Nephron (organoid): Measurements from ENCODE around the gene RPS19BP1.

Experiments
- H3K27ac Mint-ChIP-seq, 3 experiments: 2 replicates each; pipeline ENCODE4 v1.8.0; 2020; ENCODE audit warnings: mixed read lengths in 3 of 3, mild to moderate bottlenecking in 2 of 3, moderate library complexity in 1 of 3
- H3K27me3 Mint-ChIP-seq: 2 replicates; pipeline ENCODE4 v1.8.0; 2021; ENCODE audit warnings: low read depth, mild to moderate bottlenecking, moderate library complexity, mixed read lengths
- H3K36me3 Mint-ChIP-seq: 2 replicates; pipeline ENCODE4 v1.8.0; 2020; ENCODE audit warnings: low read depth, mixed read lengths
- H3K4me1 Mint-ChIP-seq: 2 replicates; pipeline ENCODE4 v1.8.0; 2020; ENCODE audit warnings: mixed read lengths
- H3K4me3 Mint-ChIP-seq, 3 experiments: 2 replicates each; pipeline ENCODE4 v1.8.0; 2020; ENCODE audit warnings: mild to moderate bottlenecking in 3 of 3, mixed read lengths in 3 of 3, moderate library complexity in 2 of 3
- H3K9me3 Mint-ChIP-seq: 2 replicates; pipeline ENCODE4 v1.8.0; 2020; ENCODE audit warnings: mixed read lengths
- TF ChIP-seq, protein P1 (sequence below), 3 experiments: fragments of 200-600 bp; sonication (generic); IDR thresholded peaks; one replicate each; pipeline ENCODE4 v1.5.0; 2021; ENCODE audit warnings: antibody characterized with exemption in 3 of 3; ENCODE audit not compliant: unreplicated experiment in 3 of 3

Gene RPS19BP1

DNA sequence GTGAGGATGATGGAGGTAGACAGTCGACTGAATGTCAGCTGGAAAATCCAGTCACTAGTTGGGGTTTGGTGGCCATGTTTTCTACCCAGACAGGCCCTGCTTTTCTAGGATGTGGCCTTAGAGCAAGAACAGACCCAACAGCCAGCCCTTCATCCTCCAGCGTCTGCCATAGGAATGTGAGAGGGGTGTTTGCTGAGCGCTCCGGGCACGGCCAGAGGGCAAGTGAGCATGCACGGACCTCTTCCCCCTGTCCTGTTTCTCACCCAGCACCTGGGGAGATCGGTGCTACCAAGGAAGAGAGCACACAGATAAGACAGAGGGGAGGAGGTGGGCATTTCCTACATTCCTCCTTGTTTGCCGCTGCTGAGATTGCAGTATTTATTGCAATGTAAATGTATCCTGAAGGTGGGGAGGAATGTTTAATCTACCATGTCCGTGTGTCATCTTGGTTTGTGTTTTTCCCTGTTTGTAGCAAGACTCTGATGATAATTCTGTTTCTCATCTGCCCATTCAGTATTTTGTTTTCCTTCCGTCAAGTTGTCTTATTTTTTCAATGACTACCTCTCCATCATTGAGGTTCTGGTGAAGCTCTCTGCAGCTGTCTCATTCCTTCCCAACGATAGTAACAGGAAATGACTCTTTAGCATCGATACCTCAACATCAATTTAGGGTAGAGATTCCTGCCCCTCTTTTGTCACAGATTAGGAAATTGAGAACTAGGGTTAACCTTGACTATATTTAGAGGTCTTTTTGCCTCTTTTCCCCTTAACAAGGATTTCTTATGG, 17.1 kb downstream of the RPS19BP1 start:
- peaks cover 3% of the 10 kb centered on the region for H3K27me3 Mint-ChIP-seq
- H3K4me3 Mint-ChIP-seq = peak overlapping the region in 1 of 3 experiments; percentile 62
- no peak overlapping the region for H3K27ac Mint-ChIP-seq
- peaks cover 24% of the 10 kb centered on the region for H3K4me1 Mint-ChIP-seq
- peaks cover 48% of the 10 kb centered on the region for H3K36me3 Mint-ChIP-seq
- no peaks in the 10 kb centered on the region for H3K9me3 Mint-ChIP-seq
- TF ChIP-seq, protein P1, sequence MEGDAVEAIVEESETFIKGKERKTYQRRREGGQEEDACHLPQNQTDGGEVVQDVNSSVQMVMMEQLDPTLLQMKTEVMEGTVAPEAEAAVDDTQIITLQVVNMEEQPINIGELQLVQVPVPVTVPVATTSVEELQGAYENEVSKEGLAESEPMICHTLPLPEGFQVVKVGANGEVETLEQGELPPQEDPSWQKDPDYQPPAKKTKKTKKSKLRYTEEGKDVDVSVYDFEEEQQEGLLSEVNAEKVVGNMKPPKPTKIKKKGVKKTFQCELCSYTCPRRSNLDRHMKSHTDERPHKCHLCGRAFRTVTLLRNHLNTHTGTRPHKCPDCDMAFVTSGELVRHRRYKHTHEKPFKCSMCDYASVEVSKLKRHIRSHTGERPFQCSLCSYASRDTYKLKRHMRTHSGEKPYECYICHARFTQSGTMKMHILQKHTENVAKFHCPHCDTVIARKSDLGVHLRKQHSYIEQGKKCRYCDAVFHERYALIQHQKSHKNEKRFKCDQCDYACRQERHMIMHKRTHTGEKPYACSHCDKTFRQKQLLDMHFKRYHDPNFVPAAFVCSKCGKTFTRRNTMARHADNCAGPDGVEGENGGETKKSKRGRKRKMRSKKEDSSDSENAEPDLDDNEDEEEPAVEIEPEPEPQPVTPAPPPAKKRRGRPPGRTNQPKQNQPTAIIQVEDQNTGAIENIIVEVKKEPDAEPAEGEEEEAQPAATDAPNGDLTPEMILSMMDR (IDR thresholded peaks at IDR 0.05; ENCODE audit: unreplicated experiment in 3 of 3) = no peak

DNA sequence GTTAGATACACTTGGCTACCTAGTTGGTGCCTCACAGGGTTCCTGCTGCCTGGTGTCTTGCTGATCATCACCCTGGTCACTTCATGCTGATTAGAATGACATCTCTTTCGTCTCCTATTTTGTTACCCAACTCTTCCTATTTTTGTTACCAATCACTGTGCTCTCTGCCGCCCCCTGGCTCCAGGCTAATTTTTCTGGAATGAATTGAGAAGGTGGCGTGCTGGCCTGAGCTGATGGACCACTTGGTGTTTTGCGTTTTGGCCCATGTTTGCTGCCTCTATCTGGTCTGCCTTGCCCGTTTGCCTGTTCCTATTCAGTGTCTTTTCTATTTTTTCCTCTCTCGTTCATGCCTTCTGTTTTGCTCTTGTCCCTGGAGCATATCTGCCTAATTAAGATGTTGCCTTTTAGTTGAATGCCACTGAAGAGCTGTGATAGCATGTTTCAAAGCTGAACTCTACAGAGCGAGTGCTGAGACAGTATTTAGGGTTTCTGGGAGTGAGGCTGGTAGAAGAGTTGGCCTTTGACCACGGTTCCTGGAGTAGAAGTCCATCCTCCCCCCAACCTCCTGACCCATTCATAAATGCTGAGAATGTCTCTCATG, 18.1 kb downstream of the RPS19BP1 start:
- no peak overlapping the region for H3K4me3 Mint-ChIP-seq
- peaks cover 54% of the 10 kb centered on the region for H3K36me3 Mint-ChIP-seq
- peak overlapping the region in 2 of 3 experiments; percentile 9 to 63 for H3K27ac Mint-ChIP-seq
- H3K9me3 Mint-ChIP-seq = no peaks in the 10 kb centered on the region
- TF ChIP-seq, protein P1 (IDR thresholded peaks at IDR 0.05; ENCODE audit: unreplicated experiment in 3 of 3) = peak; percentile 64 to 71 (median 71)
- no peaks in the 10 kb centered on the region for H3K27me3 Mint-ChIP-seq
- peaks cover 24% of the 10 kb centered on the region for H3K4me1 Mint-ChIP-seq

DNA sequence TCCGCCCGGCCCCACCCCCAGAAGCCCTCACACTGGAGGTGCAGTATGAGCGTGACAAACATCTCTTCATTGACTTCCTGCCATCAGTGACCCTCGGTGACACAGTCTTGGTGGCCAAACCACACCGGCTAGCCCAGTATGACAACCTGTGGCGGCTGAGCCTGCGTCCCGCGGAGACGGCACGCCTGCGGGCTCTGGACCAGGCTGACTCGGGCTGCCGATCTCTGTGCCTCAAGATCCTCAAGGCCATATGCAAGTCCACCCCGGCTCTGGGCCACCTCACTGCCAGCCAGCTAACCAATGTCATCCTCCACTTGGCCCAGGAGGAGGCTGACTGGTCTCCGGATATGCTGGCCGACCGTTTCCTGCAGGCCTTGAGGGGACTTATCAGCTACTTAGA, 18.8 kb downstream of the RPS19BP1 start:
- no peak overlapping the region for H3K4me3 Mint-ChIP-seq
- no peaks in the 10 kb centered on the region for H3K27me3 Mint-ChIP-seq
- H3K36me3 Mint-ChIP-seq = peaks cover 58% of the 10 kb centered on the region
- H3K4me1 Mint-ChIP-seq = peaks cover 19% of the 10 kb centered on the region
- TF ChIP-seq, protein P1 (IDR thresholded peaks at IDR 0.05; ENCODE audit: unreplicated experiment in 3 of 3) = no peak
- H3K27ac Mint-ChIP-seq = no peak overlapping the region
- no peaks in the 10 kb centered on the region for H3K9me3 Mint-ChIP-seq

DNA sequence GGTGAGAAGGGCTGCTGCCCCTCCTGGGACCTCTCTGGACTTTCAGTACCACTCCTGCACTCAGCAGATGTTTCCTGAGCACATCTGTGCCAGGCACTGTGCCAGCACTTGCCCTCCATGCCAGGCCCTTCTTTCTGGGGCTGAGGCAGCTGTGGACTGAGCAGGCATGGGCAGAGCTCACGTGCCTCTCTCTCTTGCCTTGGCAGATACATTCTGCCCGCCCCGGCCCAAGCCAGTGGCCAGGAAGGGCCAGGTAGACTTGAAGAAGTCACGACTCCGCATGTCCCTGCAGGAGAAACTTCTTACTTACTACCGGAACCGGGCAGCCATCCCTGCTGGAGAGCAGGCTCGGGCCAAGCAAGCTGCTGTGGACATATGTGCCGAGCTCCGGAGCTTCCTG, 20.5 kb downstream of the RPS19BP1 start:
- H3K4me3 Mint-ChIP-seq = no peak overlapping the region
- no peaks in the 10 kb centered on the region for H3K9me3 Mint-ChIP-seq
- TF ChIP-seq, protein P1 (IDR thresholded peaks at IDR 0.05; ENCODE audit: unreplicated experiment in 3 of 3) = no peak

DNA sequence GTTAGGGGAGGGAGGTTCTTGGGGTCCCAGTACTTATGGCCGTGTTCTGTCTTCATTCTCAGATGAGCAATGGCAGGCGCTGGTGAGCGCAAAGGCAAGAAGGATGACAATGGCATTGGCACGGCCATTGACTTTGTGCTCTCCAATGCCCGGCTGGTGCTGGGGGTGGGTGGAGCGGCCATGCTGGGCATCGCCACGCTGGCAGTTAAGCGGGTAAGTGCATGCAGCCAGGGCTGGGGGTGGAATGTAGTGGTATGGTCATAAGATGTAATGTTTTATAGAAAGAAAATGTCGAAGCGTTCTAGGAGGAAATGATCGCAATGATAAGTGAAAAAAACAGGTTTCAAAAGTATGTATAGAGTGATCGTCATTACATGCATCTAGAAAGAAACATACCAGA, 21.3 kb downstream of the RPS19BP1 start:
- peaks cover 4% of the 10 kb centered on the region for H3K4me1 Mint-ChIP-seq

More for the DNA sequence above, 20.5 kb downstream of the RPS19BP1 start:
- peaks cover 65% of the 10 kb centered on the region for H3K36me3 Mint-ChIP-seq
- H3K27ac Mint-ChIP-seq = no peak overlapping the region
- no peaks in the 10 kb centered on the region for H3K27me3 Mint-ChIP-seq
- H3K4me1 Mint-ChIP-seq = peaks cover 4% of the 10 kb centered on the region

More for the DNA sequence above, 21.3 kb downstream of the RPS19BP1 start:
- Mint-ChIP-seq H3K4me3 (no peak overlapping the region), H3K27me3 (no peaks in the 10 kb centered on the region), H3K36me3 (peaks cover 72% of the 10 kb centered on the region), H3K9me3 (no peaks in the 10 kb centered on the region), H3K27ac (no peak overlapping the region)
- TF ChIP-seq, protein P1 (IDR thresholded peaks at IDR 0.05; ENCODE audit: unreplicated experiment in 3 of 3) = no peak
